ENCODE data around the gene ASPN. TPM values are rescaled to one million over a fixed set of nuclear protein-coding genes. Genes with fewer than 3 reads are reported as not detected.

ASPN gene
- total and polyA plus RNA-seq, 2 of the 13 experiments (the other 11 are each of a cell fraction or from before 2014, with no cell fraction given) = not detected

DNA sequence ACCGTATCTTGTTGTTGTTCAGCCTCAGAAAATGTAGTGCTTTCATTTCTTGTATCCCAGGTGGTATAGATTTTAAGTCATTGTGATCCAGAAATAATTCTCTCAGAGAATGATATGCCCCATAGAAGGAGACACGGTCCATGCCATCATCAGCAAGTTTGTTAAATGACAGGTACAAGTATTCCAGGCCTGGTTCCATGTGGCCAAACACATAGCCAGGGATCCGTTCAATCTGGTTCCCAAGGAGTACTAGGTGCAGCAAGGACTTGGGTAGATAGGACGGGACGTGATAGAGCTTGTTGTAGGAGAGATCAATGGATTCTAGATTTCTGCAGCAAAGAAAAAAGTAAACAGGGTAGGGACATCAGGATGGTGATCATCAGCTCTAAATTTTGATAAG is 18.4 kb upstream of the ASPN start:
- Histone ChIP-seq H3K27ac (ENCODE audit: extremely low read length, insufficient read depth, low read length) (no peak overlapping the region), H3K4me3 (replicated peaks in 1 of 3; ENCODE audit: insufficient read depth in 1 of 3, low read depth in 2 of 3, low read length in 3 of 3) (no peak overlapping the region), H3K4me2 (ENCODE audit: low read depth, low read length) (no peak overlapping the region), H4K20me1 (ENCODE audit: insufficient read depth, low read length) (no peaks in the 10 kb centered on the region), H3K9ac (ENCODE audit: insufficient read depth, low read depth, low read length) (no peak overlapping the region), H2AFZ (ENCODE audit: low read length) (no peak overlapping the region), H3K27me3 (ENCODE audit: control insufficient read depth in 1 of 2, insufficient read depth in 2 of 2, low read length in 2 of 2) (no peaks in the 10 kb centered on the region), H3K4me1 (ENCODE audit: insufficient read depth, low read length) (no peaks in the 10 kb centered on the region), H3K9me3 (ENCODE audit: low read length) (no peaks in the 10 kb centered on the region), H3K36me3 (replicated peaks in 1 of 2; ENCODE audit: control insufficient read depth in 1 of 2, insufficient read depth in 2 of 2, low read length in 2 of 2) (no peaks in the 10 kb centered on the region), H3K79me2 (ENCODE audit: insufficient read depth, low read length) (no peaks in the 10 kb centered on the region)
- BruUV-seq (replicated peaks) = no TSS peak
- FAIRE-seq = no peak
- CTCF ChIA-PET (ENCODE audit: low intra/inter-chr PET ratio, low total read pairs) = interaction anchor here (2.4 kb wide), 1 partner anchor 134 kb away, joined by 32 read pairs; no protein-coding TSS in a partner anchor
- intact Hi-C loops (cut with micrococcal nuclease; ENCODE audit: unreplicated experiment) (no loop called here), in situ Hi-C loops (cut with HindIII; ENCODE audit: extremely low pct_ligation_motif_present, low pct_unique_long_range_greater_than_20kb) (loop anchor here (5.0 kb wide), 1 partner anchor 132 kb away; no protein-coding TSS in a partner anchor)
- ATAC-seq = no peak
- 95% methylated on average over 5 of the region's 5 CpGs for WGBS (ENCODE audit: low lambda C conversion rate)
- DNase-seq (ENCODE audit: low spot score) = no peak
- POLR2A ChIA-PET = no interaction called here
- TF ChIP-seq ZNF468 (CRISPR knock-in tag; IDR thresholded peaks at IDR 0.05) = no peak
- no peak for TF ChIP-seq ZNF615 (CRISPR knock-in tag; IDR thresholded peaks at IDR 0.05; ENCODE audit: borderline replicate concordance)
- no peak for TF ChIP-seq ZNF761 (CRISPR knock-in tag; conservative IDR thresholded peaks at IDR 0.05)
- TF ChIP-seq, protein P1, sequence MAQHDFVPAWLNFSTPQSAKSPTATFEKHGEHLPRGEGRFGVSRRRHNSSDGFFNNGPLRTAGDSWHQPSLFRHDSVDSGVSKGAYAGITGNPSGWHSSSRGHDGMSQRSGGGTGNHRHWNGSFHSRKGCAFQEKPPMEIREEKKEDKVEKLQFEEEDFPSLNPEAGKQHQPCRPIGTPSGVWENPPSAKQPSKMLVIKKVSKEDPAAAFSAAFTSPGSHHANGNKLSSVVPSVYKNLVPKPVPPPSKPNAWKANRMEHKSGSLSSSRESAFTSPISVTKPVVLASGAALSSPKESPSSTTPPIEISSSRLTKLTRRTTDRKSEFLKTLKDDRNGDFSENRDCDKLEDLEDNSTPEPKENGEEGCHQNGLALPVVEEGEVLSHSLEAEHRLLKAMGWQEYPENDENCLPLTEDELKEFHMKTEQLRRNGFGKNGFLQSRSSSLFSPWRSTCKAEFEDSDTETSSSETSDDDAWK (CRISPR knock-in tag; IDR thresholded peaks at IDR 0.05) = no peak
- TF ChIP-seq IRF2 (CRISPR knock-in tag; IDR thresholded peaks at IDR 0.05) = no peak
- TF ChIP-seq NAIF1 (CRISPR knock-in tag; IDR thresholded peaks at IDR 0.05; ENCODE audit: borderline replicate concordance) = no peak
- TF ChIP-seq ARNTL (CRISPR knock-in tag; IDR thresholded peaks at IDR 0.05) = no peak
- no peak for TF ChIP-seq ZNF749 (CRISPR knock-in tag; IDR thresholded peaks at IDR 0.05; ENCODE audit: borderline replicate concordance)
- TF ChIP-seq MEIS2 (CRISPR knock-in tag; IDR thresholded peaks at IDR 0.05) = no peak
- TF ChIP-seq, protein P2, sequence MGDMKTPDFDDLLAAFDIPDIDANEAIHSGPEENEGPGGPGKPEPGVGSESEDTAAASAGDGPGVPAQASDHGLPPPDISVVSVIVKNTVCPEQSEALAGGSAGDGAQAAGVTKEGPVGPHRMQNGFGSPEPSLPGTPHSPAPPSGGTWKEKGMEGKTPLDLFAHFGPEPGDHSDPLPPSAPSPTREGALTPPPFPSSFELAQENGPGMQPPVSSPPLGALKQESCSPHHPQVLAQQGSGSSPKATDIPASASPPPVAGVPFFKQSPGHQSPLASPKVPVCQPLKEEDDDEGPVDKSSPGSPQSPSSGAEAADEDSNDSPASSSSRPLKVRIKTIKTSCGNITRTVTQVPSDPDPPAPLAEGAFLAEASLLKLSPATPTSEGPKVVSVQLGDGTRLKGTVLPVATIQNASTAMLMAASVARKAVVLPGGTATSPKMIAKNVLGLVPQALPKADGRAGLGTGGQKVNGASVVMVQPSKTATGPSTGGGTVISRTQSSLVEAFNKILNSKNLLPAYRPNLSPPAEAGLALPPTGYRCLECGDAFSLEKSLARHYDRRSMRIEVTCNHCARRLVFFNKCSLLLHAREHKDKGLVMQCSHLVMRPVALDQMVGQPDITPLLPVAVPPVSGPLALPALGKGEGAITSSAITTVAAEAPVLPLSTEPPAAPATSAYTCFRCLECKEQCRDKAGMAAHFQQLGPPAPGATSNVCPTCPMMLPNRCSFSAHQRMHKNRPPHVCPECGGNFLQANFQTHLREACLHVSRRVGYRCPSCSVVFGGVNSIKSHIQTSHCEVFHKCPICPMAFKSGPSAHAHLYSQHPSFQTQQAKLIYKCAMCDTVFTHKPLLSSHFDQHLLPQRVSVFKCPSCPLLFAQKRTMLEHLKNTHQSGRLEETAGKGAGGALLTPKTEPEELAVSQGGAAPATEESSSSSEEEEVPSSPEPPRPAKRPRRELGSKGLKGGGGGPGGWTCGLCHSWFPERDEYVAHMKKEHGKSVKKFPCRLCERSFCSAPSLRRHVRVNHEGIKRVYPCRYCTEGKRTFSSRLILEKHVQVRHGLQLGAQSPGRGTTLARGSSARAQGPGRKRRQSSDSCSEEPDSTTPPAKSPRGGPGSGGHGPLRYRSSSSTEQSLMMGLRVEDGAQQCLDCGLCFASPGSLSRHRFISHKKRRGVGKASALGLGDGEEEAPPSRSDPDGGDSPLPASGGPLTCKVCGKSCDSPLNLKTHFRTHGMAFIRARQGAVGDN (CRISPR knock-in tag; IDR thresholded peaks at IDR 0.05) = no peak
- no peak for TF ChIP-seq NFE2 (CRISPR knock-in tag; IDR thresholded peaks at IDR 0.05)

Data from HepG2 (cell line).